NCI-H2029 treated with DMSO at 0.1 percent for 48 hours (cell line): ENCODE measurements around the gene AKAP6.

Experiments used
- DNase-seq: peaks from one replicate; lab custom pipeline; 2025; lab: John Stamatoyannopoulos, UW

AKAP6 gene

DNA sequence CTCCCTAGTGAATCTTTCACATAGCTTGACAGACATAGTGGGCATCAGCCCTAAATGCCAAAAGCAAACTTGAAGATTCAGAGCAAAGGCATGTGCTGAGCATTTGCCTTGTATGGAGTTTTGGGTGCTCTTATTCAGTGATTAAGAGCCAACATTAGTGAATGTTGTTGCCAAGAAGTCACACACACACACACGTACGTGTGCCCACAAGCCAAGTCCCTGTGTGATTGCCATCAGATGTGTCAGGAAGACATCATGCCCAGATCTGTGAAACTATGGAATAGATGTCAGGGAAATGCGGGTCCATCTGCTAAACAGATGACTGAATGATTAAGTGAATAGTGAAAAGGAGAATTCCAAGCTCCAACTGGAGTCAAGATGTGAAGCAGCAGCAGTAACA lies 149.0 kb downstream of the AKAP6 start:
- no peak for DNase-seq

DNA sequence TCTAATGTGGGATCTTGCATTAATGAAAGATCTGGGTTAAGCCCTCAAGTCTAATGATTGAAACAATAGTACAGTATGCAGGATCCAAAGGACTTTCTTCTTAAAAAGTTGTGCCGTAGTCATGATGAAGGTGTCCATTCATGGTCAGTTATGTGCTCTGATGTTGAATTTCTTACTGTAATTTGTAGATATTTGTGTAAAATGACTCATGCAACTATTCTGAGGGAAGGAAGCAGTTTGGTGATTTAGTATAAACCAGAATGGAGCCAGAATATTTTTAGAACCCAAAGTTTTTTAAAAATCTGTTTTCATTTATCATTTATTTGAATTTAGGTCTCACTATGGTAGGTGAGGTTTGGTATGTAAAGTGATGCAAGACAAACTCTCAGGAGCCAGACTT lies 151.2 kb downstream of the AKAP6 start:
- DNase-seq: no peak

DNA sequence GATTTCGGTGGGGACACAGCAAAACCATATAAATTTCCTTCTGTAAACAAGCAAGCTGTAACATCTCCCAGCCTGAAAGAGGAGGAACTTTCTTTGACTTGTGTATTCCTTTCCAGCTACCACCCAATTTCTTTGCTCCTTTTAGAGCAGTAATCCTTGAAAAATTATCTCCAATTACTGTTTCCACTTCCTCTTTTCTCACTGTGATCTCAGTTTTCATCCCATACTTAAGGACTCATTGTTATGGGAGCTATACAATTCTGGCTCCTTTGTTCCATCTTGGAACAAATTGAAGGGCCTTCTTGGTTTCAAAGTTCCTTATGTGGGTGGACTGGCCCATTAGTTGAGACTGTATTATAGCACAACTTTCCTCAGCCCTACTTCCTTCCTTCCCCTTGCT lies 152.6 kb downstream of the AKAP6 start:
- no peak for DNase-seq

DNA sequence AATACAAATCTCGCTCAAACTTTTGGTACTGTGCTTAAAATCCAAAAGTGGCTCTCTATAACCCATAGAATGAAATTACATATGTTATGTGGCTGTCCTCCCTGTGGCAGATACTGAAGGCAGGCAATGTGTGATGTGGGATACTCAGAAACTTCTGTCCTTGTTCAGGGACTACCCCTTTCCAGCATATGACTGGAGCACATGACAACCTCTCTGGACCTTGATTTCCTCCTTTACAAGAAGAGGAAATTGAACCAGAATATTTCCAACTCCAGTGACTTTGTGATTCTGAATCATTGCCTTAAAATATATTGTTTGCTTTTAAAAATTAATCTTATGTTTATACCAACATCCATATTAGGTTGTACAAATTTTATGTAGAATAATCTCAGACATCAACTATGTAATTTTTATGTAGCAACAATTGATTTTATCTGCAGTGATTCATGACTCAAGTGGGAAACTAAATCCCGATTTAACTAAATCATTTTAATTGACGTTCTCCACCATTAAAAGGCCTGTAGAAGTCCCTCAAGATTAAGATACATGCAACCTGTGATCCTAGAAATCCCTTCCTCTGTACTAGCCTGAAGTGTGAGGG lies 162.4 kb downstream of the AKAP6 start:
- DNase-seq: no peak

DNA sequence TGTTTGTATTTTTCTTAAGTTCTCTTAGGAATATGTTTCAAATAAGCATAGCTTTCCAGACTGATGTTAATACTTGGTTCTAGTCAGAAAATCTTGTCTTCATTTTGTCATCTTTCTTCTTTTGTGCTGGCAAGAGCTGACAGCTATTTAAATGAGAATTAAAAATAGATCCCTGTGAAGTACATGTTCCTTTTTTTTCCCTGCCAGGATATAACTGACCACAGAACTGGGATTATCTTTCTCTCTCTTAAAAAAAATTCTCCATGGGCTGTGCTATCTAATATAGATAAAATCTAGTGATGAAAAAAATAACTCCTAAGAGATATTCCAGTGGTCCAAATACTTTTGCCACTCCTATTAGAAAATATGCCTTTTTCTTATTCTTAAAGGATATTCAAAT lies 163.4 kb downstream of the AKAP6 start:
- DNase-seq: no peak

DNA sequence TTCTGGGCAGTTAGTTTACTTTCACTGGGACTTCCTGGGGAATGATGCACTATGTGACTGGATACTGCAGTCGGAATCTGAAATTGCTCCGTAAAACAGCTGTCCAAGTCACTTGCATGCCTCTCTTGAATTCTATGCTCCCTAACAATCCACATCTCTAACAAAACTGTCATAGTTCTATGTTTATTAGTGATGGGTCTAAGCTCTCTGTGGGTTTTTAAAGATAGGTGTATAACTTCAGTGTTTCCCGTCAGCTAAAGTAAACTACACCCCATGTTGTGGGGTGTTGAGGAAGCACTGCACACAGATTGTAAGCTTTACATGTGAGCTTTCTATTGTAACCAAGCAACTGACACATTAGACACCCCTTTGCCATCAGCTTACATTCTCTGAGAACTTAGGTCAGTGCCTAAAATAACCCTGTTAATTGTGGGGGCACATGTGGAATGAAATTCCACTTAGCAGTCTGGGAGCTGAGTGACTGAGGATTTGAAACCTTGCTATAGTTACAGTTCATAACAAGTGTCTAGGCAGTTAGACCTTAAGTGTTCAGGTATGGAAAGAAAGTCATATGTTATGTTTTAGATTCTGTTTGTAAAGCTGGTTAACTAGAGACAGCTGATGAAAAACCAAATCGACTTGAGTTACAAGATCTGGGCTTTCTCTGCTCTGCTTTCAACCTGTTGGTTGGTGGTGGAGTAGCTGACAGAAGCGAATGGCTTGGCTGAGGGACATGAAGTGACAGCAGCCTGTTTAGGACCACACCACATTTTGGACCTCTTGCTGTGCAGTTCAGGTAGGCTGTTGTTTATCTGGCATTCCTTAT lies 165.7 kb downstream of the AKAP6 start:
- DNase-seq: no peak

DNA sequence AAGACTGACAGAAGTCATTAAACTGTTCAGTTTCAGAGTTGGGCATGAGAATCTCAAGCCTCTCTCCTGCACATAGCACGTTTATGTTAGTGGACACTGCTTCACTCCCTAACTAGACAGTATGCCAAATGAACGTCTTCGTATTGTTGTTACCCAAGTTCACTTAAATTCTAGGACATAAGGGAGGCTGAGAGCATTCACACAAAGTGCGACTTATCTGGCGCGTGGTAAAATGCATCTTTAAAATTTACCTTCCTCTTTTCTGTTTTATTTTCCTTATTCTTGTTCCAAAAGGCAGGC lies 166.3 kb downstream of the AKAP6 start:
- no peak for DNase-seq

DNA sequence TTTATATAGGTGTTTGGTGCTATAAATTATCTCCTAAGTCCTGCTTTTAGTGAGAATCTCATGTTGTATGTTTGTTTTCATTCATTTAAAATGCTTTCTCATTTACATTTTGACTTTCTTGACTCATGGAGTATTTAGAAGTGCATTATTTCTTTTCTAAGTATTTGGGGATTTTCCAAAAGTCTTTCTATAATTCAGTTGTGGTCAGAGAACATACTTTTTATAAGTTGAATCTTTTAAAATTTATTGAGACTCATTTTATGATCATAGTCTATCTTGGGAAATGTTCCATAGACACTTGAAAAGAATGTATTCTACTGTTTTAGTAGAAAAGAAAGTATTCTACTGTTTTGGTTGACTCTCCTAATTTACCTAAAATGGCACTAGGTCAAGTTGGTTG lies 168.2 kb downstream of the AKAP6 start:
- DNase-seq: no peak

DNA sequence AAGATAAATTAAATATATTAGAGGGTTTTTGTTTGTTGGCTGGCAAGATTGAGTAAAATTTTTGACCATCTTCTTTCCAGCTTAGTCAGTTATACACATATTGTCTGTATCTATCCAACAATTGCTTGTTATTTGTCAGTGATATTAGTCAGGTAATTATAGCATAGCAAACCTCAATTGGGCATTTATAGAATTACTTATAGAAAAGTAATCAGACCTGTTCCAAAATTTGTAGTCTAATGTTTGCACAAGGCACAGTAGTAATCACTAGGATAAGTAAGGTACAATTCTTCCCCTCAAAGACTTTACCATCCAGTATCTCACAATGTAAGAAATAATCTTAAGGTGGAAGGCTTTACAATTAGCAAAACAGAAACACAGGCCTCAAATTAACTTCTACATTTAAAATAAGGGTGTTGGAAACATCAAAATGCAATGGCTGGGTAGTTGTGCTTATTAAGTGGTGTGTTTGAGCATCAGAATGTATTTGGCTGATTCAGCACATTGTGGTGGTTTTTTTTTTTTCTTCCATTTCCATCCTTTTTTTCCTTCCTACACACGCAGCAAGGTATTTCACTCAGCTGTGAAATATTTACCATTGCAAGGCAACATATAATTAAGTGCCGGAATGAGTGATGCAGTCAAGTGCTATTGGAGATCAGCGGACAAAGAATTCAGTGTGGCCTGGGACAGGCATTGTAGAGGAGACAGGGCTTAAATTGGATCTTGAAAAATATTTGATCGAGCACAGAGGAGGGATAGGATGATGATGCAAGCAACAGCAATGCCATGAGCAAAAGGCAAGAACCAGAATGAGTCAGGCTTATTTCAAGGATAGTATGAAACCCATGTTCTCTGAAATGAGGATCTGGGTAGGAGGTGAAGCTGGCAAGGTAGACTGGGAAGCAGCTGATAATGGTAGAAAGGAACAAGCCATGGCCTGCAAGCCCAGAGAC lies 178.2 kb downstream of the AKAP6 start:
- no peak for DNase-seq

DNA sequence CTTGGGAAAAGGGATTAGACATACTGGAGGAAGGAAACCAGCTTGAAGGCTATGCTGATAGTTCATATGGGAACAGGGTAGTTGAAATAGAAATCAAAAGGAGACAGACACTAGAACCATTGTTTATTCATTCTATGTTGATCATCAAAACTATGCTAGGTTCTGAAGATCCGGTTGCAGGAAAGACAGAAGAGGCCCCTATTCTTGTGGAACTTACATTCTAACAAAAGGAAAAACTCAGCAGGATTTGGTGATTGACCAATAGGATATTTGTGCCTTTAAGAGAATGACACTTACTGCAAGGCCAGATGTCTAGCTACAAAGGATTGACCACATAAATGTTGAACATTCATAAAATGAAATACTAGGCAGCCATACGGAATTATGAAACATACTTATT lies 179.2 kb downstream of the AKAP6 start:
- DNase-seq: peak; percentile 69

DNA sequence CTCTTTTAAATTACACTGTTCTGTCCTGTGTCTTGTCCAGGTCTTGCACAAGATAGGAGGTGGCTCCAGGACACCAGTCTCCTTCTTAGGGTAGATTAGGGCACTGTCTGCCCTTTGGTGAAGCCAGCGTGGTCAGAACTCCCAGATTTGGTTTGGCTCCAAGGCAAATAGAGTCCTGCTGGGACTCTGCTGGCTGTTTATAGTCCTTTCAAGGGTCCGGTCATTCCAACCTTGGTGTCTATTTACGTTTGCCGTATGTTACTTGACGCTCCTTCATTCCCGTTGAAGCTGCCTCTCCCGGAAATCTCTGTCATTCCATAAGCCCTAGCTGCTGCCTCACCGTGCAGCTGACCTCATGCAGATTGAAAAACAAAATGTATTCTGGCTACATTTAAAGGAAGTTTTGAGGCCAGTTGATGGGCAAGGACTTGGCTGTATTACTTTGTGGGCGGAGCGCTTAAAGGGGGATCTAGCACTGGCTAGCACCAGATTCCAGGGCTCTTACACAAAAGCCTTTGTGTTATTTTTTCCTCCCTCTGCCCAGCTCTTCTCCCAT lies 180.6 kb downstream of the AKAP6 start:
- DNase-seq: peak; percentile 100

DNA sequence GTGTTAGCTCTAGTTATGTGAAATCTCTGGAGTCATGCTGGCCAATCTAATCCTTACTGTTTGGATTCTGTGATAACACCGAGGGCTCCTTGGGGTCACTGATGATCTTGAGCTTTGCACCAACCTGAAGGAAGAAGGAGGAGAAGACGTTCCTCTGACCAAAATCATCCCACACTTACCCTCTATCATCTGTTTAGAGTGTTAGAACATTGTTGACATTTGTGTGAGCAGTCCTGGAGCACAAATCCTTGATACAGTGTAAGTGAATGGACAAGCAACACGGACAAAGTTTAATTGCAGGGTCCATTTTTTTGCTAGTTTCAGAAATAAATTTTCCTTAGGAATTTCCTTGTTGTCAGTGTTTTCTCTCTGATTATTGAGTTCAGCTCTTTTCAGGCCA lies 181.7 kb downstream of the AKAP6 start:
- DNase-seq: no peak

DNA sequence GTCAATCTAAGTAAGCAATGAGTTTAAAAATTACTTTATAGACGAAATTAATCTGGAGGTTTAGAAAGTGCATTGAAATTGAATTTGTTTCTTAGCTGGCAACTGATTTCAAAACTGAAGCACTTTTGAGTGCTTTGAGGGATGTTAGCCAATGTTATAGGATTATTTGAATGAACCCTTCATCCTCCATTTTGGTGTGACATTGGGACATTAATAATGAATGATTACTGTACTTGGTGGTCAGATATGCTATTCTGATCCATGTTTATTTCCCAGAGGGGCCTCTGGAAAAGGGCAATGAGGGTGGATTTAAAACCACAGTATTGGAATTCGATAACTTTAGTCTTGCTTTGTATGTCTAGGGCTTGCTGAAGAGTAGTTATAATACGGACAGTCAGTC lies 183.2 kb downstream of the AKAP6 start:
- no peak for DNase-seq

DNA sequence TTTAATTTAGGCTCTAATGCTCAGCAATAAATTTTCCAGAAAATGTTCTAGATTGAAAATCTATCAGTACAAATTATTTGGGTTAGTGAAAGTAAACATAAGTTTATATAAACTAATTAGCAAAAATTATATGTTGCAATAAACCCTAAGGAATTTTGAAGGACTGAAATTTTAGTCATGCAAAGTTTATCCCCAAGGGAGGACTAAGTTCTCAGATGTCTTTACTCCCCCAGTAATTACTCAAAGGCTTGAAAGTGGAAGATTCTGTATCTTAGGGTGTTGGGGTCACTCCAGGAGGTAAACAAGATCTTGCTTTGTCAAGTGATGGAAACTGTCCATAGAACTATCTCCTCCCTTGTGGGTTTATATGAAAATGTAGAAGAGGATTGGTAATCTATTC lies 183.7 kb downstream of the AKAP6 start:
- no peak for DNase-seq

DNA sequence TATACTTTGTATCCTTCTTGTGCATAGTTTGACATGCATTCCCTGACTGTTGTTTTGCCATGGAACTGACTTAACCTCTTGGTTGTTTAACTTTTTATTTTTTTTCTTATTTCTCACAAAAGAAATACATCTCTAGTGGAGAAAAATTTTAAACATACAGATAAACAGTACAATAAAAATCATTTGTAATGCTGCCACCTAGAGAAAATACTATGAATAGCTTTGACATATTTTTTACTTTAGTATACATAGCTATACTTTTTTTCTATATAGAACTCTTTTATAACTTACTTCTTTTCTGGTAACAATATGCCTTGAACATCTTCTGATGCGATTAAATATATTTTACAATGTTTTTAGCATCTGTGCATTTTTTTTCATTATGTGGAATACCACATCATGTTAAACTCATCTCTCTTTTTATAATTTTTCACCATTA lies 184.5 kb downstream of the AKAP6 start:
- DNase-seq: peak; percentile 89

DNA sequence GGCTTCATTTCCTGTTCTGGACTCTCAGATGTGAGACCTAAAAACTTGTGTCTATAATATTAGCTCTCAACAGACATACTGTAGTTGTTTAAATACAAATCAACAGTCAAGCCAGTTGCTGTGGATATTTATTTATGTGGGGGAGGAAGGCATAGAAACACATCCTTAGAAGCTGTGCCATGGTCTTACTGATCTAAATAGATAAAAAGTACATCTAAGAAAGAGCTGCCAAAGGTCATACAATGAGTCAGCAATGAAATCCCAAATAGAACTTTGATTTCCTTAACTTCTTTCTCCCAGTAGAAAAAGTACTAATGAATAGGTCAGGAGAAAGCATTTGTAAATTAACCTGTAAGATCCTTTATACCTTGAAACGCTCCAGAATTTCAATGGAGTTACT lies 185.1 kb downstream of the AKAP6 start:
- DNase-seq: no peak

DNA sequence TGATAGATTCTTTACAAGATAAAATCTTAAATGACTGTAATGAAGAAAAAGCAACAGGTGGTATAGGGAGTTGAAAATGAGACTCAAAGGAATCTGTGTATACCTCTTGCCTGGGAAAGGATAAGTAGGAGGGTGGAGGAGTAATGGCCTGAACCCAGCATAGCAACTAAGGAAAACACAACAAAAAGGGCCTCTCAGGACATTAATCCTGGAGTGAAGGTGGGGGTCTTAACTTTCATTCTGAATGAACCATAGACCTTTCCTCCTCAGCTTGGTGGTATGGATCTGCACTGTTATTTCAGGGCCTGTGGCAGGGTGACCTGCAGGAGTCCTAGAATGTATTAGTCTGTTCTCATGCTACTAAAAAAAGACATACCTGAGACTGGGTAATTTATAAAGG lies 185.6 kb downstream of the AKAP6 start:
- DNase-seq: no peak

DNA sequence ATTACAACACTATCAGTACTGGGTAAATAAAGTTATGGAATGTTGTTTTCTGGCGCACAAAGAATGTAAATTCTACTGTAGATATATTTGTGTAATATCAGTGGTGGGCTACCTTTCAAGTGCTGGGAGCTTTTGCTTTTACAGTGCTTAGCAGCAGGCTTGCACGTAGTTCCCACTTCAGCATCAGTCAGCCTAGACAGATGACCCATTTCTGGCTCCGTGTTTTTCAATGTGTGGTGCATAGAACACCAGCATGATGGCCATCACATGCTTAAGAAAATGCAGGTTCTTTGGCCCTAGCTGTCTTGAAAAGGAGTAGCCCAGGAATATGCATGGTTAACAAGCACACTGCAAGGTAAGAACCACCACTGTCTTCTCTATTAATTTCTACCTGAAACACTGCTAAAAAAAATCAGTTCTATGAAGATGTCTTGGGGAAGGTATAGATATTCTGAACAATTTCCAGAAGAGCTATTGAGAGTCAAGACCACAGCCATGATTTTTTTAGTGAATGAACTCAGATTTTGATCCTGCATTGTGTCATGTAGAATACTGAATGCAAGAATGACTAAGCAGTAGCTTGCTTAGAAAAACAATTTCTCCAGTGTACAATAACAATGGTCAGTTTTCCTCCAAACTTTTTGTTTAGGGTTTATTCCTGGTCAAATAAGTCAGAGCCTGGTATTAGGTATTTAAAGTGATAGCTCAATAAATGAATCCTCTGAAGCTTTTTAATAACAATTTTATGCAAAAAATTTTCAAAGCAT lies 195.7 kb downstream of the AKAP6 start:
- no peak for DNase-seq

DNA sequence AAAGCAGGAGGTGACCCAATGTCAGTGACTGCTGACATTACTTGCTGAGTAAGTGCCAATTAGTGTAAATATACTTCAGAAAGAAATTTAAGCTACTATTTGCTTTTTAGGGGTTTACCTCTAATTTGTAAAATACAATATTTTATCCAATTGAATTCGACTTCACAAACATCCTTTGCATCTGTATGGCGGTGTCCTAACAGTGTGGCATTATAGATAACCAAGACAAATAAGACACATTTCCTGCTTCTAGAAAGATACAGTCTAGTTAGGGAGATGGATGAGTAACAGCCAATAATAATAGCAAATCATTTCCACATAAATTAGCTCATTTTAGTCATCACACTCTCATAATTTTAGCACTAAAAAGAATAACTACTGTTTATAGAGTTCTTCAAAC lies 196.5 kb downstream of the AKAP6 start:
- DNase-seq: no peak

DNA sequence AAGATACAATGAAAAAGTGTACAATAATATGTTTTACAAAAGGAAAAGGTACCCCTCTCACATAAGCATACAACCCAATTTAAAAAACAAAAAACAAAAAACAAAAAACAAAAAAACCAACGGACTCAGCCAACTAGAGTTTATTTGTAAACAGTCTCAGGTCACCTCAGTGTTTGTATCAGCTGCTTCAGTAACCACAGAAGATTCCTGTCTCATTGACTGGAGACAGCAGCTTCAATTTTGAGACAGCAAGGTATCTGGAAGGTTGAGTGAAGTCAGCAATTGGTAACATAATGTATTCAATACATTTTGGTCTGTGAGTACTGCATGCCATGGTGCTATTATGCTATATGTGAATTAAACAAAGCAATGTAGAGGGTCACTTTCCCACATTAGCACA lies 201.7 kb downstream of the AKAP6 start:
- no peak for DNase-seq

DNA sequence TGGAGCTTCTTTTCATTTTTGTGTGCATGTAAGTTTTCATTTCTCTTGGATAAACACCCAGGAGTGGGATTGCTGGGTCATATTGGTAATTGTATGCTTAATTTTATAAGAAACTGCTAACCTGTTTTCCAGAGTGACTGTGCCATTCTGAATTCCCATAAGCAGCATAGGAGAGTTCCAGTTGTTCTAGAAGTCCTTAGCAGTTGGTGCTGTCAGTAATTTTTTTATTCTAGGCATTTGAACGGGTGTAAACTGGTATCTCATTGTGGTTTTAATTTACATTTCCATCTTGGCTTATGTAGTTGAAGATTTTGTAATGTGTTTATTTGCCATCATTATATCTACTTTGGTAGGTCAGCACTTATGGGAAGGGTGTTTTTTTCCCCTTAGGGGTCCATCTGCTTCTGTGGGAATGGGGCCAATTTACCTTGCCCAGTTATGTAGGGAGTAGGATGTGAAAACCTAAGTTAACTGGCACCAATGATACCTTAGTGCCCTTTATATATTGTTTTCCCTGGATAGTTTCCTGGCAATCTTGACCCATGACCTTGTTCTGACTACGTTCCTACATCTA lies 202.9 kb downstream of the AKAP6 start:
- DNase-seq: no peak

DNA sequence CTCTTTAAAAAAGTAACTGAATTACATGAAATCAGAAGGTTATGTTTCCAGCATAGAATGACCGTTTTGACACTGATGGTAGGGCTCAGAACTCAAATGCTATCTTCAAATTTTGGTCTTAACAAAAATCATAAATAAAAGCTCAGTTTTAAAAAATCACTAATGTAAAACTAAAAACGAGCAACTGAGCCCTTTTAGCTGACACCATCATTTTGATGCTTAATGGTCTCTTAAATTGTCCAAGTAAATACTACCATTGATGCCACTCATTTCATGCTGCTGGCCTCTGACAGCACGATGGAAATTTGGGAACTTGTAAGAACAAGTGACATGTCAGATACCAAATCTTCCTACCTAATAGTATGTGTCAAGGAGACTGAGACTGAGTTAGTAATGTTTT lies 205.0 kb downstream of the AKAP6 start:
- no peak for DNase-seq
